Right renal cortex interstitium (tissue), 3 donors: ENCODE measurements around the gene PLXNA1. TPM values are rescaled to one million over a fixed set of nuclear protein-coding genes. Genes with fewer than 3 reads are reported as not detected.

Source experiments
- DNase-seq, 3 donors: peaks; one replicate each; pipeline ENCODE4 v3.0.0-alpha.2; 2013; ENCODE audit warnings: low read depth in 3 of 3, low spot score in 2 of 3
- polyA plus RNA-seq, 3 donors: library from polyadenylated mRNA; unstranded; fragments of 120-200 nt; gene quantifications; one replicate each; pipeline ENCODE4 v1.2.1, GENCODE V29; 2013; ENCODE audit not compliant: insufficient read length in 3 of 3

PLXNA1 gene
- polyA plus RNA-seq, 3 donors, result 24.1 to 29.0 (median 27.9) TPM

DNA sequence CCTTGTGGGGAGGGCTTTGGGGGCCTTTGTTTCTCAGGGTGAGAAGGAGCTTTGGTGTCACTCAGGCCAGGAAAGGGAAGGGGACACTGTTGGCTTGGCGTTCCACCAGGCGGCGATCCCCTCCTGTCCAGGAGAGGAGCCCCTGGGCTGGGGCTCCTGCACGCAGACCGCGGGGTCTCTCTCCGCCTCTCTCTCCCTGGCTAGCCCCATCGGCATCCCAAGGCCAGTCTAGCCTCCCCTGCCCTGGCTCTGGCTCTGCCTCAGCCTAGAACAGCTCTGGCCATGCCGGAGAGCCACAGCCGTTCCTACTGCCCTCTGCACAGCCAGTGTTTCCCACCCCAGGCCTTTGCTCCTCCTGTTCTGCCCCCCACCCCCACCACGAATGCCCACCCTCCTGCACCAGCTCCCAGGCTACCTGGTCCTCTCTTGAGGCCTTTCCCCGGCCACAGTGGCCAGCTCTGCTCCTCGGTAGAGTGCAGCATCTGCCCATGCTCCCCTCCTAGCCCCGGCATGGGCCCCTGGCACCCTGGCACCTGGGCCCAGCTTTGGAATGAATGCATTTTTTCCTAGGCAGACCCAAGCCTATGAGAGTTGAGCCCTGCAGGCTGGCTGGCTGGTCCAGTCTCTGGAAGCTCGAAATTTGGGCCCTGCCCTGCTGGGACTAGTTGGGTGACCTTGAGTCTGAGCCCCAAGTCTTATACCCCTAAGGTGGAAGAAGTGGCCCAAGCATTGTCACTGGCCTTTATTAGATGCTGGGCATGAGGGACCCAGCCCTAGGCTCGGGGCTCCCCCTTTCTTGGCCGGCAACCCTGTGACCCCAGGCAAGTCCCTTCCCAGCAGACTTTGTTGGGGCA, 2.4 kb downstream of the PLXNA1 start:
- DNase-seq, result no peak

DNA sequence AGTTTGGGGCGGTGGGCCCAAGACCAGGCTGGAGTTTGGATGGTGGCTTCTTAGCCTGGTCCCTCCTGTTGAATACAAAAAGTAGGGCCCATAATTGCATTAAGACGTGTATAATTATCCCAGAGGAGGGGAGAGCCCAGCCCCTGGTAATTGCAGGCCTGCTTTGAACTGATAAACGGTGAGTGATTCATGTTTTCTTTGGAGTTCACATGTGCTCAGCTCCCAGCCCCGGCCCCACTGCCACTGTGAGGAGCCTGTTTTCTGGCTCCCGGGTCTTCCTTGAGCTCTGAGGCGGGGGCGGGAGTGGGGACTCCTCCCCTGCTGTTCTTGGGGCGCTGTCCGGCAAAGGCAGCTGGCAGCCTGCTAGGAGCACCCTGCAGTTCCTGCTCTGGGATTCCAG, 3.1 kb downstream of the PLXNA1 start:
- no peak for DNase-seq

DNA sequence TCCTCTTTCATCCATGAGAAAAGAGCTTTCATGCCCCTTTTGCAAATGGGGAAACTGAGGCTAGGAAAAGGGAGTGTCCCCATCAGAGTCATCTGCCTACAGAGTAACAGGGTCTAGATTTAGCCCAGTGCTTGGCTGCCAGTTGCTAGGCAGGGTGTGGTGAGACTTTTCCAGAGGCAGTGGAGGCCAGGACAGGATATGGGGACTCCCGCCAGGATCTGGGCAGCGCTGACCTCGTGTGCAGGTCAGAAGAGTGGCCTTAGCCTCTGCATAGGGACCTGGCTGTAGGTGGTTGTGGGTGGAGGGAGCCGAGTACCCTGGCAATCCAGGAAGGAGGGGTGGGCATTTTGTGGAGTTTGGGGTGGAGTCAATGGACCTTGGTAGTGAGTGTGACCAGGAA, 4.2 kb downstream of the PLXNA1 start:
- DNase-seq, result no peak

DNA sequence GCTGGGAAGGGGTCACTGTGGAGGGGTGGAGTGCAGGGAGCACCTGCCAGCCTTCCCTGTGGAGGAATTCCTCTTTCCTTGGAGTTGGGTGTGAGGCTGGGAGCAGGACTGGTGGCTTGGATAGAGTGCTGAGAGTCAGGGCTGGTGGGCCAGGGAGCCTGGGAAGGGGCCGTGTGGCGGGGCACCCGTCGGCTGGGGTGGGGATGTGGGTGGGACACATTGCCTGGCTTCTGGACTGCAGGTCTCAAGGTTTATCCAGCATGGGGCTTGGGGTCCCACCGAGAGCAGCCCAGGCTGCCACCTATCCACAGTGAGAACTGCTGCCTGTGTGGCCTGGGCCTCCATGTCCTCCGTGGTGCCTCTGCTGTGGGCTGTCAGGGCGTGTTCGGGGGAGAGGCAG, 4.7 kb downstream of the PLXNA1 start:
- DNase-seq, result no peak

DNA sequence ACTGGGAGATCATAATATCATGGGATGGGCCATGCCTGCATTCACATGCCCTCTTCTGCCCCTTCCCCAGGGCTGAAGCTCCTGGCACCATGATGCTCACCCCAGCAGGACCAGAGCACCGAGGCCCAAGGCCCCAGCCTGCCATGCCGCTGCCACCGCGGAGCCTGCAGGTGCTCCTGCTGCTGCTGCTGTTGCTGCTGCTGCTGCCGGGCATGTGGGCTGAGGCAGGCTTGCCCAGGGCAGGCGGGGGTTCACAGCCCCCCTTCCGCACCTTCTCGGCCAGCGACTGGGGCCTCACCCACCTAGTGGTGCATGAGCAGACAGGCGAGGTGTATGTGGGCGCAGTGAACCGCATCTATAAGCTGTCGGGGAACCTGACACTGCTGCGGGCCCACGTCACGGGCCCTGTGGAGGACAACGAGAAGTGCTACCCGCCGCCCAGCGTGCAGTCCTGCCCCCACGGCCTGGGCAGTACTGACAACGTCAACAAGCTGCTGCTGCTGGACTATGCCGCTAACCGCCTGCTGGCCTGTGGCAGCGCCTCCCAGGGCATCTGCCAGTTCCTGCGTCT, 5.6 kb downstream of the PLXNA1 start:
- DNase-seq, result no peak

DNA sequence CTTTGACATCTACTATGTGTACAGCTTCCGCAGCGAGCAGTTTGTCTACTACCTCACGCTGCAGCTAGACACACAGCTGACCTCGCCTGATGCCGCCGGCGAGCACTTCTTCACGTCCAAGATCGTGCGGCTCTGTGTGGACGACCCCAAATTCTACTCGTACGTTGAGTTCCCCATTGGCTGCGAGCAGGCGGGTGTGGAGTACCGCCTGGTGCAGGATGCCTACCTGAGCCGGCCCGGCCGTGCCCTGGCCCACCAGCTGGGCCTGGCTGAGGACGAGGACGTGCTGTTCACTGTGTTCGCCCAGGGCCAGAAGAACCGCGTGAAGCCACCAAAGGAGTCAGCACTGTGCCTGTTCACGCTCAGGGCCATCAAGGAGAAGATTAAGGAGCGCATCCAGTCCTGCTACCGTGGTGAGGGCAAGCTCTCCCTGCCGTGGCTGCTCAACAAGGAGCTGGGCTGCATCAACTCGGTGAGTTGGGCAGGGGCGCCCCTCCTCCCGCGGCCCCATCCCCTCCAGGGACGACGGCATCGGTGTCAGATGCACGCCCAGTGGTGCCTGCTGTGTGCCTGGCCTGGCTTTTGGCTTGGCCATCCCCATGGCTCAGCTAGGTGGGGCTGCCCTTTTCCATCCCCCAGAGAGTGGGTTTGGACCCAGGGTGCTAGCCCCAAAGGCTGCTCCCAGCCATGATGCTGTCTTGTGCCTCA, 6.6 kb downstream of the PLXNA1 start:
- DNase-seq, result no peak

DNA sequence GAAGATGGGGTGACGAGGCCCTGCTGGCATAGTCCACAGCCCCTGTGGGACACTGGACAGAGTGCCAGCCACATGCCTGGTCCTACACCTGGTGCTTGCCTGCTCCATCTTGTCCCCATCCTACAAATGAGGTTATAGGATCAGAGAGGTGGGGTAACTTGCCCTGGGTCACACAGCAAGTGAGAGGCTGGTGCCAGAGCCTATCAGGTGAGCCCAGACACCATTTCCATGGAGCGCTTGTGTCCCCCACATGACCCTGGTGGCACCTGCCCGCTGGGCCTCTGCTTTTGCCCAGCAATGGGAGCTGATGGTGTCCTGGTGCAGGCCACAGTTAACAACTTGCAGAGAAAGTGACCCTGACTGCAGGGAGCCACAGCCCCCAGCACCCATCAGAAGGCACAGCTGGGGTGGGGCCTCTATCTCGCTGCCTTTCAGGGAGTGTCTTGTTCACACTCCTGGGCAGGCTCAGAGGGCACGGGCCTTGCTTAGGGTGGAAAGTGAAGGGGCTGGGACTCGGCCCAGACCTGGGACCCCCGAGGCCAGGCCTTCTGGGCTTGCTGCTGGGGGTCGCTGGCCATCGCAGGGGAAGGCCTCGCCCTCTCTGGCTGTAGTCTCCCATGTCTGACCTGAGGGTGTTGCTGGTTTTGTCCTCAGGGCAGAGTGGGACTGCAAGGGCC, 7.2 kb downstream of the PLXNA1 start:
- DNase-seq, result no peak

DNA sequence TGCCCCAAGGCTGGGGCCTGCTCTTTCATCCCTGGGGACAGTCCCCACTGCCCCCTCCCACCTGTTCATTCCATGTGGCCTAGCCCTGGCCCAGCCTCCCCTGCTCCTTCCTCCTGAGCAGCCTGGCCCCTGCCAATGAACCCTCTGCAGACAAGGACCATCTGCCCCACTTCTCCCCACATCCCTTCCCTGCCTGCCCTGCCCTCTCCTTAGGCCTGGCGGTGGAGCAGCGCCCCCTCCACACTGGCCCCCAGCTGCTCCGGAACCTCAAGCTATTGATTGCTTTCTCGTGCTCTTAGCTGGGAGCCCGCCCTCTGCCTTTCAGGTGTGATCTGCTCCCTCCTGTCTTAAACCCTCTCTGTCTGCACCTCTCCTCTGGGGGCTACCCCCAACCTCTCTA, 8.0 kb downstream of the PLXNA1 start:
- no peak for DNase-seq

DNA sequence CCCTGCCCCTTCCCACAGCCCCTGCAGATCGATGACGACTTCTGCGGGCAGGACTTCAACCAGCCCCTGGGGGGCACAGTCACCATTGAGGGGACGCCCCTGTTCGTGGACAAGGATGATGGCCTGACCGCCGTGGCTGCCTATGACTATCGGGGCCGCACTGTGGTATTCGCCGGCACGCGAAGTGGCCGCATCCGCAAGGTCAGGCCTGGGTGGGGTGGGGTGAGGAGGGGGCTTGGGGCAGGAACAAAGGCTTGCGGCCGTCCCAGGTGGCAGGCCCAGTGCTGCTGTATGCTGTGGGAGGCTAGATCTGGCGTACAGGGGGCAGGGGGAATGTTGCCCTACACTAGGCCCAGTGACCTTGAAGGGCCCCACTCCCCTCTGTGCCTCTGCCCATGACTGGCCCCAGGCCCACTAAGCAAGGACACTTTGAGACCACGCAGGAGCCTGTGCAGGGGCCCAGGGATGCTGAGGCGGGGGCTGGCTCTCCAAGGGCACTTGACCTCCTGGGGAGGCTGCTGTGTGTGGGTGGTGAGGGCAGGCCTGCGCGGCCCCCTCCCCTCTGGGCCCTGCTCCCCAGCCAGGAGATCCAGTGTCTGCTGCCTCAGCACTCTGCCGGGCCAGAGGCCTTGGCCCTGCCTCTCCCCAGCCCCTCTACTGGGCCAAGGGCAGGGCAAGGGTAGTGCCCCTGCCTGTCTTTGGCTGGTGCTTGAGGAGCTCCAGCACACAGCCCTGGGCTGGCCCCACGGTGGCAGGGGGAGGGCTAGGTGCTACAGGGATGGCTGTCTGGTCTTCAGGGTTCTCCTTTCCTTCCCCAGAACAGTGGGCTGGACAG, 8.7 kb downstream of the PLXNA1 start:
- no peak for DNase-seq

DNA sequence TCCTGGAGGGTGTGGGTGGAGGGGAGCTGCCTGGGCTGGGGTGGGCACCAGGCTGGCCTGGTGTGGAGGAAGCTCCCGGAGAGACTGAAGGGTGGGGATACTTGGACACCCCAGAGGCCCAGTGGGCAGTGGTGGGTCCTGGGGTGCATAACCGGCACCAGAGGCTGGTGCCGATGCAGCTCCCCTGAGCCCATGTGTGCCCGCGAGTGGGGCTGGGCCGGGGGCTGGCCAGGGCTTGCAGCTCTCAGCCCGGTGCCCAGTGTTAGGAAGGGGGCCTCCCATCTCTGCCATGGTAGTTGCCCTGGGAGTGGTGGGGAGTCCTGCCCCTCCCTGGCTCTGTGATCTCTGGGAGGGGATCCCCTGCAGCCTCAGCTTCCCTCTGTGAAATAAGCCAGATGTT, 9.3 kb downstream of the PLXNA1 start:
- DNase-seq, result no peak

DNA sequence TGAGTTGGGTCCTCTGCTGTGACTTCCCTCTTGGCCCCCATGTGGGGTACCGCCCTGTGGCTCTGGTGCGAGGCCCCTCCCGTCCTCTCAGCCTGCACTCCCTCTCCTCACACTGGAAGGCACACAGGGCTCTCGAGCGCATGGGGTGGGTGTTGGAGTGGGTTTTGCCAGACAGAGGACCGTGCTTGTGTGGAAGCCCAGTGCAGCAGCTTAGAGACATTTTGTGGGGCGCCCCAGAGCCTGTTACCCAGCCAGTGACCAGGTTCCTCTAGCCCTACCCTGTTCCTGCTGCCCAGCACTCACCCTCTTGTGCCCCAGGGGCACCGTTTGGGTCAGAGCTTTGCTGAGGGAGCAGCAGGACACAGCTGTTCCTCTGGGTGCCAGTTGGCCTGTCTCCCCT, 9.9 kb downstream of the PLXNA1 start:
- no peak for DNase-seq

DNA sequence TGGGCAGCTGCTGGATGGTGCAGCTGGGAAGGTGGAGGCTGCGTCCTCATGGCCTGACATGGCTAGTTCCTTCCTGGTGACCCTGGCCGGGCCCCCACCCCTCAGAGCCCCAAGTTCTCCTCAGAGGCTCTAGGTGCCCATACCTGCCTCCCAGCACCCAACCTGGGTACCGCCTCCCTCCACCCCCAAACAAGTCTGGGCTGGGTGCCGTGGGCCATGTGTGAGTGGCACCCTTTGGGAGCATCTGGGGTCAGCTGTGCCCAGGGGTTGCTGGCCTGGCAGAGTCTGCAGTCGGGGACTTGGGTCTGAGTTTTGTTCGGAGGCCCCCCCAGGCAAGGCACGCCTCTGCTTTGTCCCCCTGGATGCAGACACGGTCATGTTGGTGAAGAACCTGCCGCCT, 10.5 kb downstream of the PLXNA1 start:
- no peak for DNase-seq

DNA sequence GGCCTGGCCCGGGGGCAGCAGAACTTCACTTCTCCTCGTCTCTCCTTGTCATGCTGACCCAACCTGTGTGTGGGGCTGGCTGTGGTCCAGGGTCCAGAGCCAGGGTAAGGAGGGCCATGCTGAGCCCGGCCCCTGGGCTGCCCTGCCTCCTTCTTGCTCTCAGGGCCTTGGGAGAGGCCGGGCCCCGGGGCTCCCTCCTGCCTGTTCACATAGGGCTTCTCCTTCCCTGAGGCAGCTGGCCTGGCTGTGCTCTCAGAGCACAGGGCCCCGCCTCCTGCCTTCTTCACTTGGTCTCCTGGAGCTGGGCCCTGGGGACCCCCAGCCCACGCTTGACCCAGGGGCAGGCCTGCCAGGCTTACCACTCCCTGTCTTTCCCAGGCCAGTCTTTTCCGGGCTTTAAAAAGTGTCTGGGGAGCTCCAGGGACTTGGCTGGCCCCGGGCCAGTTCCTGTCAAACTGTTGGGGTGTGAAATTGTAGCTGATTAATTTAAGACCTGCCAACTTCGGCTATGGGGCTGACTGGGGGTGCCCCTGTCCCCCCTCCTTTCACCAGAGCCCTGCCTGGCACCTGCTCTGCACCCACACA, 11.8 kb downstream of the PLXNA1 start:
- no peak for DNase-seq

DNA sequence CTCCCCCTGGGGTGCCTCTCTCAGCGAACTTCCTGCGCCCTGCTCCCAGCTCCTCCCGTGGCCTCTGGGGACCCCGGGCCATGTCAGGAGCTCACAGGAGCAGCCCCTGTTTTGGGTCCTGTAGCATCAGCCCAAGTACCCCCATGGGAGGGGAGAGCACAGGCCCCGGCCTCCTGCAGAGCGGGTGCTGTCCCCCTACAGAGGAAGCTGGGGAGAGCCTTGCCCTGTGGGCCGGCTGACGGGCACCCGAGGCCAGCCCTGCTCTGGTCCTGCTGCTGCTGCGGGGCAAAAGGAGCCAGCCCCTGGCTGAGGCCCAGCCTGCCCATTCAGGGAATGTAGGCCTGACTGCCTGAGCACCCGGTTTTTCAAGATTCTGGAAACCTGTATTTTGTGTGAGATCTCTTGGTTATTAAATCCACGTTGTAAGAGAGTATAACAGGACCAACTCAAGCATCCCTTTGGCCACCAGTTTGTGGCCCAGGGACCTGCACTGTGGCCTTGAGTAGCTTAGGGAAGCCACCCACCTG, 12.4 kb downstream of the PLXNA1 start:
- DNase-seq, result no peak

DNA sequence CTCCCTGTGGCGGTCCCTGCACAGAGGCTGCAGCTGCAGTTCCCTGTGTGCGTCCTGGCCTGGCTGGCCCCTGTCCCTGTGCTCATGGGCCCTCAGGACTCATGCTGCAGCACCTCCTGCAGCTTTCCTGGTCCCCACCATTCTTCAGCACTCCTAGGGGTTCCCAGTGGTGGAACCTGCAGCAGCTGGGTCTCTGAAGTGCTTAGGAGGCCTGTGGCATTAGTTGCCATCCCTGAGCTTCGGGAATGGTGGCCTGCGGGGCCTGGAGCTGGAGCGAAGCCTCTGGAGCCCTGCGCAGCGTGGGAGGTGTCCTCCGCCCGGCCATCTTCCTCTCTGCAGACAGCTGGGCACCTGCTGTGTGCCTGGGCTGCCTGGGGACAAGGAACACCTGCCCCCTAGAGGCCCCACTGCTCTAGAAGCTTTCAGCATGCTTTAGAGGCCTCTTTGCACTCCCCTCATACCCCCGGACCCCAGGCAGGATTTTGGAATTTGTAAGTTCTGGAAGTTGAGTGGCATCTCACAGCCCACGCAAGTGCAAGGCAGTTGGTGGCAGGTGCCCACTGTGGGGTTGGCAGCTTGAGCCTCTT, 13.1 kb downstream of the PLXNA1 start:
- no peak for DNase-seq

DNA sequence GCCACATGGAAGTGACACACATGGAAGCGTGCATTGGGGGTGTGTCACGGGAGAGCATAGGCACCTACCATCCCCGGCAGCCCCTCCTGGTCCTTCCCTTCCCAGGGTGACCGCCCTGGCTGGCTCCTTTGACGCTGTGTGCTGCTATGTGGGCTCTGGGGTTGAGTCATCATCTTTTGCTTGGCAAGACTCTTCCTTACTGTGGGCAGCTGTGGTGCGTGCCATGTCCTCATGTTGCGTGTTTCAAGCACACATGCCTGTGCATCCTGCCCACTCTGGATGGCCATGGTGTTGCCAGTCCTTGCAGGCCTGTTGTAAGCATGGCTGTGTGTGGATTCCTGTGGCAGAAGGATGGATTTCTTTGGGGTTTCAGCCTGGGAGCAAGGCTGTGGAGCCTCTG, 14.0 kb downstream of the PLXNA1 start:
- no peak for DNase-seq

DNA sequence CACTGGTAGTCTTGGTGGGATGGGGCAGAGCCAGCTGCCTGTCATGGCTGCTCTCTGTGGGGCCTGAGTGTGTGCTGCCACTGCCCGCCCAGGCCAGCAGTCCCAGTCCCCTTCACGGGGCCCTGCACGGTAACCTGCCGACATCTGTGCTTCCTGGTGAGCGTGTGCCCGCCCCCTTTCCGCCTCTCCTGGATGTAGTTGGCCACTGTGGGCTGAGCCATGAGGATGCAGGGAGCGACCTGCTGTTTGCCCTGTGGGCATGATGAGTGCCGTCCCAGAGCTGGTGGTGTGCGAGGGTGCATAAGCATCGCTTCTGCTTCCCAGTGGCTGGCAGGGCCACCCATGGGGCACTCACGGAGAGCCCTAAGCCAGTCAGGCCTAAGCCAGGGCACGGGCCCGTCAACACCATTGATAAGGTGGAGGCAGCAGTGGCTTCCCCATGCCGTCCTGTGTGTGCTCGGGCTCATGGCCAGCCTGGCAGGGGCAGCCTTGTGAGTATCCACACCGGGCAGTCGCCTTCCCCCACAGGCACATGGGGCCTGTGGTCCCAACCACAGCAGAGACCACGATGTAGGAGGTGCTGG, 14.6 kb downstream of the PLXNA1 start:
- no peak for DNase-seq

DNA sequence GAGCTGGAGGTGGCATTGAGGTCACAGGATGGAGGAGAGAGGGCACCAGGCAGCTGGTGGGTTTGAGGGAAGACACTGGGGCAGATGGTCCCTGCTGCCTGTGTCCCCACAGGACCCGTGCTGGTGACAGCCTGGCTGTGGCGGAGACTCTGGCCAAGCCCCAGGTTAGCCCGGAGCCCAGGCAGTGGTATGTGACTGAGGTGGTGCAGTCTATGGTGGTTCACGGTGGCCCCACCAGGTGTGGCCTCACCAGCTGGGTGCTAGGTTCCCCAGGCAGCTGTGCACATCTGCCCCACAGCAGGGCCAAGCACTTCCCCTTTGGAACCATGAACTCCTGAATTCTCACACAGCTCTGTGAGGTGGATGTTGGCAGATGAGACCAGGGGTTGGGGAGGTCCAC, 15.4 kb downstream of the PLXNA1 start:
- DNase-seq, result no peak

DNA sequence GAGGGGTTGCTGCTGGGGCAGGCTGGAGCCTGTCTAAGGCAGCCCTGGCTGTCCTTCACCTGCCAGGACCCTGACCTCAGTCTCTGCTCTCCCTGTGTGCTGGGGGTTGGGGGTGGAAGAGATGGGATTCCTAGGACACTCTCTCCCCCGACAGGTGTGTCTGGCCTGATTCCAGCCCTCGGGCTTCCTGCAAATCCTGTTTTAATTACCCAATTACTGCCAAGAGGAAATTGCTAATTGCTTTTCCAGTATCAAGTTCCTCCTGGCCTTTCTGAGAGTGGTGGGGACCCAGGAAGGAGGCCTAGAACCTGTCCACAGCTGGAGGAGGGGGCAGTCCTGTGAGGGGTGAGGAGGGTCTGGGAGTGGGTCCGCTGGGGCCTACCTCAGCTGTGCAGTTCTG, 15.8 kb downstream of the PLXNA1 start:
- DNase-seq, result no peak
